Measurements from ENCODE around the gene MIEF2.

GRCh38 chr17:18217412-18218015 is 42.9 kb upstream of the MIEF2 start:
- TF ChIP-seq CTCF (IDR thresholded peaks at IDR 0.05) (peak; percentile 79 to 93 (median 86)), POLR2A (IDR thresholded peaks at IDR 0.05) (no peak)

All from right lobe of liver (tissue), 4 donors.